HepG2 (cell line): Measurements from ENCODE around the gene NUBPL. TPM values are rescaled to one million over a fixed set of nuclear protein-coding genes. Genes with fewer than 3 reads are reported as not detected.

Experiments used
- ATM ChIP-seq: fragments of 450-650 bp; IDR thresholded peaks from 2 replicates; pipeline ENCODE4 v1.7.1; 2017; ENCODE audit warnings: mild to moderate bottlenecking, borderline replicate concordance
- BATF2 ChIP-seq: sonication (generic); formaldehyde crosslinking; IDR thresholded peaks from 2 replicates; pipeline ENCODE4 v1.8.0; 2022; ENCODE audit warnings: mild to moderate bottlenecking, missing genetic modification reagents, moderate library complexity
- GLMP ChIP-seq: sonication (generic); formaldehyde crosslinking; IDR thresholded peaks from 2 replicates; pipeline ENCODE4 v1.9.0; 2021; ENCODE audit warnings: missing genetic modification reagents, mild to moderate bottlenecking, borderline replicate concordance
- GMEB2 ChIP-seq: IDR thresholded peaks from 2 replicates; pipeline ENCODE4 v1.6.1; 2016; ENCODE audit warnings: missing biosample characterization, missing genetic modification reagents, low read depth
- HOMEZ ChIP-seq: IDR thresholded peaks from 2 replicates; pipeline ENCODE4 v1.6.1; 2016; ENCODE audit warnings: low read depth
- KDM1A ChIP-seq: IDR thresholded peaks from 2 replicates; pipeline ENCODE4 v1.6.1; 2016; ENCODE audit warnings: missing compliant biosample characterization
- PLRG1 ChIP-seq: fragments of 450-650 bp; conservative IDR thresholded peaks from 2 replicates; pipeline ENCODE4 v1.6.1; 2016
- POLR2A ChIP-seq, 2 experiments: IDR thresholded peaks; 2 replicates each; pipeline ENCODE4 v1.6.1; 2011; ENCODE audit warnings: low read depth in 2 of 2, low read length in 2 of 2, mild to moderate bottlenecking in 1 of 2, moderate library complexity in 1 of 2; ENCODE audit not compliant: insufficient read depth in 1 of 2
- STAT5B ChIP-seq: sonication (generic); formaldehyde crosslinking; IDR thresholded peaks from 2 replicates; pipeline ENCODE4 v1.4.0; 2020; ENCODE audit warnings: missing genetic modification reagents
- TCF7 ChIP-seq: sonication (generic); IDR thresholded peaks from 2 replicates; pipeline ENCODE4 v1.6.1; 2016; ENCODE audit warnings: antibody characterized with exemption, low read depth
- TIGD3 ChIP-seq: sonication (generic); formaldehyde crosslinking; IDR thresholded peaks from 2 replicates; pipeline ENCODE4 v1.5.1; 2020; ENCODE audit warnings: mild to moderate bottlenecking, missing genetic modification reagents, borderline replicate concordance
- TMF1 ChIP-seq: sonication (generic); formaldehyde crosslinking; IDR thresholded peaks from 2 replicates; pipeline ENCODE4 v1.8.1; 2022; ENCODE audit warnings: low read depth, missing genetic modification reagents
- TRIM24 ChIP-seq: sonication (generic); formaldehyde crosslinking; IDR thresholded peaks from 2 replicates; pipeline ENCODE4 v1.8.0; 2022; ENCODE audit warnings: mild to moderate bottlenecking, missing genetic modification reagents
- ZBTB4 ChIP-seq: sonication (generic); formaldehyde crosslinking; IDR thresholded peaks from 2 replicates; pipeline ENCODE4 v1.4.0; 2020; ENCODE audit warnings: missing genetic modification reagents, mild to moderate bottlenecking, borderline replicate concordance
- ZNF160 ChIP-seq: sonication (generic); formaldehyde crosslinking; IDR thresholded peaks from 2 replicates; pipeline ENCODE4 v1.8.0; 2022; ENCODE audit warnings: mild to moderate bottlenecking, inconsistent platforms, missing genetic modification reagents
- ZNF224 ChIP-seq: sonication (generic); formaldehyde crosslinking; IDR thresholded peaks from 2 replicates; pipeline ENCODE4 v1.5.0; 2020; ENCODE audit warnings: mild to moderate bottlenecking, missing genetic modification reagents
- ZNF282 ChIP-seq: fragments of 450-650 bp; IDR thresholded peaks from 2 replicates; pipeline ENCODE4 v1.6.1; 2018; ENCODE audit not compliant: partially characterized antibody
- ZNF331 ChIP-seq: sonication (generic); formaldehyde crosslinking; IDR thresholded peaks from 2 replicates; pipeline ENCODE4 v1.4.0; 2020; ENCODE audit warnings: missing genetic modification reagents
- ZNF572 ChIP-seq: sonication (generic); formaldehyde crosslinking; IDR thresholded peaks from 2 replicates; pipeline ENCODE4 v1.5.1; 2020; ENCODE audit warnings: mild to moderate bottlenecking, missing genetic modification reagents
- ZNF672 ChIP-seq: sonication (generic); formaldehyde crosslinking; IDR thresholded peaks from 2 replicates; pipeline ENCODE4 v1.8.1; 2022; ENCODE audit warnings: missing genetic modification reagents
- ZNF703 ChIP-seq: sonication (generic); formaldehyde crosslinking; IDR thresholded peaks from 2 replicates; pipeline ENCODE4 v1.5.1; 2020; ENCODE audit warnings: missing genetic modification reagents, mild to moderate bottlenecking, moderate library complexity, borderline replicate concordance
- ZNF761 ChIP-seq: sonication (generic); formaldehyde crosslinking; conservative IDR thresholded peaks from 2 replicates; pipeline ENCODE4 v1.4.0; 2020; ENCODE audit warnings: mild to moderate bottlenecking, missing genetic modification reagents
- ZSCAN29 ChIP-seq: sonication (generic); formaldehyde crosslinking; conservative IDR thresholded peaks from 2 replicates; pipeline ENCODE4 v1.4.0; 2020; ENCODE audit warnings: mild to moderate bottlenecking, missing genetic modification reagents
- polyA plus RNA-seq, 8 experiments: library from polyadenylated mRNA; depleted of rRNA in 3 of 8; stranded (reverse) in 7 of 8; unstranded in 1 of 8; fragments of >200 nt; fragmentation: Illumina TruSeq in 4 of 8; extraction: Trizol in 4 of 8; gene quantifications; 2 replicates each; pipeline versions ENCODE4 v1.2.1 to v1.2.3, GENCODE V29; 2011 to 2016; ENCODE audit warnings: low read depth in 4 of 8, missing spikeins in 1 of 8, mixed read lengths in 1 of 8; ENCODE audit not compliant: insufficient read depth in 1 of 8
- total RNA-seq, 5 experiments: library from RNA; depleted of rRNA; stranded (reverse); fragments of >200 nt; fragmentation: Illumina TruSeq; extraction: Trizol; gene quantifications; 2 replicates each; pipeline ENCODE4 v1.2.3, GENCODE V29; 2016; ENCODE audit warnings: low read depth in 1 of 5

The NUBPL gene
- total and polyA plus RNA-seq, 2 of the 13 experiments (the other 11 are each of a cell fraction or from before 2014, with no cell fraction given): 21.3 to 44.1 TPM

GRCh38 chr14:31855262-31855661, 294.1 kb downstream of the NUBPL start (continued):
- peak; percentile 100 for TF ChIP-seq HOMEZ (CRISPR knock-in tag)
- TF ChIP-seq POLR2A (IDR thresholded peaks at IDR 0.05; ENCODE audit: insufficient read depth in 1 of 2, low read depth in 2 of 2, low read length in 2 of 2): no peak
- no peak for TF ChIP-seq ZNF160 (CRISPR knock-in tag)
- TF ChIP-seq ZNF282: no peak
- TF ChIP-seq TCF7: peak; percentile 21; the same call in 1 of the 2 replicates
- TF ChIP-seq ZNF761 (CRISPR knock-in tag): no peak
- TF ChIP-seq BATF2 (CRISPR knock-in tag): no peak
- TF ChIP-seq ZBTB4 (CRISPR knock-in tag): no peak
- no peak for TF ChIP-seq ZNF703 (CRISPR knock-in tag)
- no peak; the same call in 1 of the 2 replicates for TF ChIP-seq STAT5B (CRISPR knock-in tag)
- no peak for TF ChIP-seq ZSCAN29 (CRISPR knock-in tag)
- TF ChIP-seq ZNF224 (CRISPR knock-in tag): no peak
- TF ChIP-seq TRIM24: 0 out of 2 replicates have a peak, but pooled peaks have one; percentile 22
- TF ChIP-seq GMEB2 (CRISPR knock-in tag): no peak
- TF ChIP-seq PLRG1: no peak
- no peak for TF ChIP-seq ZNF672 (CRISPR knock-in tag)
- TF ChIP-seq TIGD3 (CRISPR knock-in tag): no peak
- TF ChIP-seq TMF1 (CRISPR knock-in tag): no peak
- peak; percentile 97 for TF ChIP-seq KDM1A
- TF ChIP-seq ZNF331 (CRISPR knock-in tag): peak; percentile 90
- TF ChIP-seq ZNF572 (CRISPR knock-in tag): no peak
- TF ChIP-seq ATM: no peak
- TF ChIP-seq GLMP (CRISPR knock-in tag): no peak
